Measurements from ENCODE around the gene ALPG.

The ALPG gene

GRCh38 chr2:232436381-232437194 is 29.9 kb downstream of the ALPG start:
- H3K36me3 ChIP-seq (ENCODE audit: insufficient read depth) = no peaks in the 10 kb centered on the region
- no peak overlapping the region for H2AFZ ChIP-seq (ENCODE audit: low read depth)
- no peak overlapping the region for H3K9ac ChIP-seq
- no peaks in the 10 kb centered on the region for H4K20me1 ChIP-seq (ENCODE audit: insufficient read depth)
- H3K27me3 ChIP-seq (ENCODE audit: insufficient read depth, low read depth) = no peaks in the 10 kb centered on the region
- H3K4me3 ChIP-seq (IDR thresholded peaks at IDR 0.05; ENCODE audit: insufficient read depth, low read depth, low read length) = no peak overlapping the region
- H3K4me2 ChIP-seq = no peak overlapping the region
- no peak for TF ChIP-seq CTCF (conservative IDR thresholded peaks at IDR 0.05; ENCODE audit: low read depth, low read length)
- H3K4me1 ChIP-seq (ENCODE audit: low read depth, poor library complexity, severe bottlenecking) = no peaks in the 10 kb centered on the region
- H3K79me2 ChIP-seq (ENCODE audit: insufficient read depth, low read depth) = no peaks in the 10 kb centered on the region
- no peak overlapping the region for H3K27ac ChIP-seq

- Histone ChIP-seq H3K79me2 (ENCODE audit: insufficient read depth, low read depth) (no peaks in the 10 kb centered on the region), H3K27me3 (ENCODE audit: insufficient read depth, low read depth) (no peaks in the 10 kb centered on the region), H2AFZ (ENCODE audit: low read depth) (no peak overlapping the region), H3K27ac (no peak overlapping the region), H3K4me2 (no peak overlapping the region), H4K20me1 (ENCODE audit: insufficient read depth) (no peaks in the 10 kb centered on the region), H3K4me1 (ENCODE audit: low read depth, poor library complexity, severe bottlenecking) (no peaks in the 10 kb centered on the region), H3K4me3 (IDR thresholded peaks at IDR 0.05; ENCODE audit: insufficient read depth, low read depth, low read length) (no peak overlapping the region), H3K9ac (no peak overlapping the region), H3K36me3 (ENCODE audit: insufficient read depth) (no peaks in the 10 kb centered on the region)
- TF ChIP-seq CTCF (conservative IDR thresholded peaks at IDR 0.05; ENCODE audit: low read depth, low read length) = no peak
Observed at GRCh38 chr2:232437195-232437571, 30.5 kb downstream of the ALPG start.

GRCh38 chr2:232438091-232438490 is 31.4 kb downstream of the ALPG start:
- Histone ChIP-seq H3K27me3 (ENCODE audit: insufficient read depth, low read depth) (no peaks in the 10 kb centered on the region), H3K4me2 (no peak overlapping the region), H3K79me2 (ENCODE audit: insufficient read depth, low read depth) (no peaks in the 10 kb centered on the region), H3K36me3 (ENCODE audit: insufficient read depth) (no peaks in the 10 kb centered on the region), H3K4me1 (ENCODE audit: low read depth, poor library complexity, severe bottlenecking) (no peaks in the 10 kb centered on the region), H3K27ac (no peak overlapping the region), H2AFZ (ENCODE audit: low read depth) (no peak overlapping the region), H3K4me3 (IDR thresholded peaks at IDR 0.05; ENCODE audit: insufficient read depth, low read depth, low read length) (no peak overlapping the region), H3K9ac (no peak overlapping the region), H4K20me1 (ENCODE audit: insufficient read depth) (no peaks in the 10 kb centered on the region)
- TF ChIP-seq CTCF (conservative IDR thresholded peaks at IDR 0.05; ENCODE audit: low read depth, low read length) = no peak

- Histone ChIP-seq H3K79me2 (ENCODE audit: insufficient read depth, low read depth) (no peaks in the 10 kb centered on the region), H3K9ac (no peak overlapping the region), H3K27me3 (ENCODE audit: insufficient read depth, low read depth) (no peaks in the 10 kb centered on the region), H3K27ac (no peak overlapping the region), H3K4me1 (ENCODE audit: low read depth, poor library complexity, severe bottlenecking) (no peaks in the 10 kb centered on the region), H3K4me2 (no peak overlapping the region), H4K20me1 (ENCODE audit: insufficient read depth) (no peaks in the 10 kb centered on the region), H2AFZ (ENCODE audit: low read depth) (no peak overlapping the region), H3K36me3 (ENCODE audit: insufficient read depth) (no peaks in the 10 kb centered on the region), H3K4me3 (IDR thresholded peaks at IDR 0.05; ENCODE audit: insufficient read depth, low read depth, low read length) (no peak overlapping the region)
- TF ChIP-seq CTCF (conservative IDR thresholded peaks at IDR 0.05; ENCODE audit: low read depth, low read length) = peak; percentile 56
Observed at GRCh38 chr2:232438951-232439757, 32.5 kb downstream of the ALPG start.
